HepG2 (cell line): ENCODE data around the gene SLC9B2.

Experiments
- CCAR2 ChIP-seq: fragments of 200-400 bp; formaldehyde crosslinking; optimal IDR thresholded peaks from 2 replicates; pipeline ENCODE3; 2018; ENCODE audit warnings: low read depth, mild to moderate bottlenecking, low read length, moderate library complexity
- CTCF ChIP-seq: sonication (generic); formaldehyde crosslinking; IDR thresholded peaks from 2 replicates; pipeline ENCODE4 v1.5.0; 2020; ENCODE audit warnings: mild to moderate bottlenecking, missing genetic modification reagents, moderate library complexity
- E2F1 ChIP-seq: sonication (generic); formaldehyde crosslinking; IDR thresholded peaks from 2 replicates; pipeline ENCODE4 v1.5.0; 2020; ENCODE audit warnings: missing genetic modification reagents
- JUN ChIP-seq: sonication (generic); formaldehyde crosslinking; IDR thresholded peaks from 2 replicates; pipeline ENCODE4 v1.4.0; 2020; ENCODE audit warnings: mild to moderate bottlenecking, missing genetic modification reagents
- RAD21 ChIP-seq: fragments of 450-650 bp; formaldehyde crosslinking; IDR thresholded peaks from 2 replicates; pipeline ENCODE4 v1.5.0; 2020; ENCODE audit warnings: mild to moderate bottlenecking
- SOX13 ChIP-seq, 3 experiments: fragments of 450-650 bp in 1 of 3; sonication (generic) in 1 of 3; formaldehyde crosslinking in 1 of 3; IDR thresholded peaks in 2 of 3; conservative IDR thresholded peaks in 1 of 3; 2 replicates each; pipeline versions ENCODE4 v1.5.0 to v1.6.1; 2016 to 2020; ENCODE audit warnings: antibody characterized with exemption in 1 of 3, mild to moderate bottlenecking in 1 of 3, missing compliant biosample characterization in 1 of 3, missing genetic modification reagents in 1 of 3, moderate library complexity in 1 of 3
- TF ChIP-seq, protein P1 (sequence below): sonication (generic); formaldehyde crosslinking; IDR thresholded peaks from 2 replicates; pipeline ENCODE4 v1.4.0; 2020; ENCODE audit warnings: missing genetic modification reagents, borderline replicate concordance

DNA sequence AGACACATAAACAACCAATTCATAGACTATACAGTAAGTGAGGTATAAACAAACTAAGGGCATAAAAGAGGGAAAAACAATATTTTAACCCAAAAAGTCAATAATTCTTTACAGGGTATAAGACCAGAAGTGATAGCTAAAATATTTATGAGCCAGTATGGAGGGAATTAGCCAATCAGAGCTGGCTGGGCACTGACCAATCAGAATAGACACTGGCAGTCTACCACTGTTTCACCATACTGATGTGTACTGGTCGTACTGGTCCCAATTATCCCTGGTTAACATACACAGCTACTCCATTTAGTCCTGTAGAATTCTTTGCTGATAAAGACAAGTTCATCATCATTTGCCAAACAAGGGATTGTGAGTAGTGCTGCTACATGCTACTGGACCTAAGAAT, 47.3 kb downstream of the SLC9B2 start:
- TF ChIP-seq SOX13 (IDR thresholded peaks at IDR 0.05) (no peak), SOX13 (CRISPR knock-in tag; conservative IDR thresholded peaks at IDR 0.05 in 1 of 2, IDR thresholded peaks at IDR 0.05 in 1 of 2) (no peak), E2F1 (no peak), CCAR2 (no peak), JUN (CRISPR knock-in tag) (no peak), CTCF (CRISPR knock-in tag) (no peak), RAD21 (CRISPR knock-in tag) (no peak)
- TF ChIP-seq, protein P1, sequence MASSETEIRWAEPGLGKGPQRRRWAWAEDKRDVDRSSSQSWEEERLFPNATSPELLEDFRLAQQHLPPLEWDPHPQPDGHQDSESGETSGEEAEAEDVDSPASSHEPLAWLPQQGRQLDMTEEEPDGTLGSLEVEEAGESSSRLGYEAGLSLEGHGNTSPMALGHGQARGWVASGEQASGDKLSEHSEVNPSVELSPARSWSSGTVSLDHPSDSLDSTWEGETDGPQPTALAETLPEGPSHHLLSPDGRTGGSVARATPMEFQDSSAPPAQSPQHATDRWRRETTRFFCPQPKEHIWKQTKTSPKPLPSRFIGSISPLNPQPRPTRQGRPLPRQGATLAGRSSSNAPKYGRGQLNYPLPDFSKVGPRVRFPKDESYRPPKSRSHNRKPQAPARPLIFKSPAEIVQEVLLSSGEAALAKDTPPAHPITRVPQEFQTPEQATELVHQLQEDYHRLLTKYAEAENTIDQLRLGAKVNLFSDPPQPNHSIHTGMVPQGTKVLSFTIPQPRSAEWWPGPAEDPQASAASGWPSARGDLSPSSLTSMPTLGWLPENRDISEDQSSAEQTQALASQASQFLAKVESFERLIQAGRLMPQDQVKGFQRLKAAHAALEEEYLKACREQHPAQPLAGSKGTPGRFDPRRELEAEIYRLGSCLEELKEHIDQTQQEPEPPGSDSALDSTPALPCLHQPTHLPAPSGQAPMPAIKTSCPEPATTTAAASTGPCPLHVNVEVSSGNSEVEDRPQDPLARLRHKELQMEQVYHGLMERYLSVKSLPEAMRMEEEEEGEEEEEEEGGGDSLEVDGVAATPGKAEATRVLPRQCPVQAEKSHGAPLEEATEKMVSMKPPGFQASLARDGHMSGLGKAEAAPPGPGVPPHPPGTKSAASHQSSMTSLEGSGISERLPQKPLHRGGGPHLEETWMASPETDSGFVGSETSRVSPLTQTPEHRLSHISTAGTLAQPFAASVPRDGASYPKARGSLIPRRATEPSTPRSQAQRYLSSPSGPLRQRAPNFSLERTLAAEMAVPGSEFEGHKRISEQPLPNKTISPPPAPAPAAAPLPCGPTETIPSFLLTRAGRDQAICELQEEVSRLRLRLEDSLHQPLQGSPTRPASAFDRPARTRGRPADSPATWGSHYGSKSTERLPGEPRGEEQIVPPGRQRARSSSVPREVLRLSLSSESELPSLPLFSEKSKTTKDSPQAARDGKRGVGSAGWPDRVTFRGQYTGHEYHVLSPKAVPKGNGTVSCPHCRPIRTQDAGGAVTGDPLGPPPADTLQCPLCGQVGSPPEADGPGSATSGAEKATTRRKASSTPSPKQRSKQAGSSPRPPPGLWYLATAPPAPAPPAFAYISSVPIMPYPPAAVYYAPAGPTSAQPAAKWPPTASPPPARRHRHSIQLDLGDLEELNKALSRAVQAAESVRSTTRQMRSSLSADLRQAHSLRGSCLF (CRISPR knock-in tag) = no peak
